ENCODE results near the gene SNX13. TPM values are rescaled to one million over a fixed set of nuclear protein-coding genes. Genes with fewer than 3 reads are reported as not detected.

The SNX13 gene
- total RNA-seq, 2 experiments from 2014 or later: 20.7 to 24.1 TPM

- Mint-ChIP-seq H3K27ac (peak overlapping the region; percentile 59), H3K27me3 (no peaks in the 10 kb centered on the region), H3K9me3 (no peaks in the 10 kb centered on the region), H3K4me3 (no peak overlapping the region), H3K36me3 (ENCODE audit: low read depth) (peaks cover 6% of the 10 kb centered on the region), H3K4me1 (ENCODE audit: low read depth) (peaks cover 70% of the 10 kb centered on the region)
- TF ChIP-seq, protein P1, sequence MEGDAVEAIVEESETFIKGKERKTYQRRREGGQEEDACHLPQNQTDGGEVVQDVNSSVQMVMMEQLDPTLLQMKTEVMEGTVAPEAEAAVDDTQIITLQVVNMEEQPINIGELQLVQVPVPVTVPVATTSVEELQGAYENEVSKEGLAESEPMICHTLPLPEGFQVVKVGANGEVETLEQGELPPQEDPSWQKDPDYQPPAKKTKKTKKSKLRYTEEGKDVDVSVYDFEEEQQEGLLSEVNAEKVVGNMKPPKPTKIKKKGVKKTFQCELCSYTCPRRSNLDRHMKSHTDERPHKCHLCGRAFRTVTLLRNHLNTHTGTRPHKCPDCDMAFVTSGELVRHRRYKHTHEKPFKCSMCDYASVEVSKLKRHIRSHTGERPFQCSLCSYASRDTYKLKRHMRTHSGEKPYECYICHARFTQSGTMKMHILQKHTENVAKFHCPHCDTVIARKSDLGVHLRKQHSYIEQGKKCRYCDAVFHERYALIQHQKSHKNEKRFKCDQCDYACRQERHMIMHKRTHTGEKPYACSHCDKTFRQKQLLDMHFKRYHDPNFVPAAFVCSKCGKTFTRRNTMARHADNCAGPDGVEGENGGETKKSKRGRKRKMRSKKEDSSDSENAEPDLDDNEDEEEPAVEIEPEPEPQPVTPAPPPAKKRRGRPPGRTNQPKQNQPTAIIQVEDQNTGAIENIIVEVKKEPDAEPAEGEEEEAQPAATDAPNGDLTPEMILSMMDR (IDR thresholded peaks at IDR 0.05): no peak
- DNase-seq: no peak
- no peak for ATAC-seq
- CTCF ChIA-PET: interaction anchor here (1.0 kb wide), 1 partner anchor 165 kb away, joined by 4 read pairs; no protein-coding TSS in a partner anchor
- POLR2A ChIA-PET: interaction anchor here (0.6 kb wide), 1 partner anchor 966 kb away, joined by 3 read pairs; no protein-coding TSS in a partner anchor
- intact Hi-C loops (cut with micrococcal nuclease): no loop called here
These were observed 5.6 kb downstream of the SNX13 start for GRCh38 chr7:17934612-17935240.

DNA sequence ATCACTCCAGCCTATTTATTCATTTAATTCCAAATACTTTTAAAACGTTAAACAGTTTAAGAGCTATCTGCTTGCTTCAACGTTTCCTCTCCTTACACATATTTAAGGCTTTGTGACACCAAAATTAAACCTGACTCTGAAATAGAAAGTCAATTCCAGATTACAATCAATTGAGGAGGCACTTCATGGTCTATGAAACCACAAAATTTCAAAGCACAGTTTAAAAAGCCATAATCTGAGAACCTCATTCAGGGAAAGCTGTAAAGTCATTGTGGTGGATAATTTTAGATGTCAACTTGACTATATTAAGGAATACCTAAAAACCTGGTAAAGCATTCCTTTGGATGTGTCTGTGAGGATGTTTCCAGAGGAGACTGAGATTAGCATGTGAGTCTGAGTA, 6.2 kb downstream of the SNX13 start:
- Mint-ChIP-seq H3K36me3 (ENCODE audit: low read depth) (peaks cover 6% of the 10 kb centered on the region), H3K27me3 (no peaks in the 10 kb centered on the region), H3K27ac (peak overlapping the region; percentile 59), H3K4me3 (peak overlapping the region; percentile 6), H3K9me3 (no peaks in the 10 kb centered on the region), H3K4me1 (ENCODE audit: low read depth) (peaks cover 74% of the 10 kb centered on the region)
- TF ChIP-seq, protein P1 (IDR thresholded peaks at IDR 0.05): no peak
- intact Hi-C loops (cut with micrococcal nuclease): no loop called here
- POLR2A ChIA-PET: interaction anchor here (1.0 kb wide), 1 partner anchor 13 kb away, joined by 3 read pairs; no protein-coding TSS in a partner anchor
- CTCF ChIA-PET: interaction anchor here (1.0 kb wide), 2 partner anchors 18 to 164 kb away, joined by 3 to 4 read pairs; no protein-coding TSS in a partner anchor
- DNase-seq: no peak
- ATAC-seq: peak; percentile 31

- TF ChIP-seq, protein P1 (IDR thresholded peaks at IDR 0.05): no peak
- no peak overlapping the region for H3K4me3 Mint-ChIP-seq
- no peaks in the 10 kb centered on the region for H3K9me3 Mint-ChIP-seq
- intact Hi-C loops (cut with micrococcal nuclease): no loop called here
- peaks cover 70% of the 10 kb centered on the region for H3K4me1 Mint-ChIP-seq (ENCODE audit: low read depth)
- no peak for ATAC-seq
- ChIA-PET CTCF (interaction anchor here (1.2 kb wide), 1 partner anchor 8 kb away, joined by 3 read pairs; no protein-coding TSS in a partner anchor), POLR2A (no interaction called here)
- peaks cover 6% of the 10 kb centered on the region for H3K36me3 Mint-ChIP-seq (ENCODE audit: low read depth)
- no peak overlapping the region for H3K27ac Mint-ChIP-seq
- no peak for DNase-seq
- no peaks in the 10 kb centered on the region for H3K27me3 Mint-ChIP-seq
These were observed 7.5 kb downstream of the SNX13 start for GRCh38 chr7:17932770-17933169.

DNA sequence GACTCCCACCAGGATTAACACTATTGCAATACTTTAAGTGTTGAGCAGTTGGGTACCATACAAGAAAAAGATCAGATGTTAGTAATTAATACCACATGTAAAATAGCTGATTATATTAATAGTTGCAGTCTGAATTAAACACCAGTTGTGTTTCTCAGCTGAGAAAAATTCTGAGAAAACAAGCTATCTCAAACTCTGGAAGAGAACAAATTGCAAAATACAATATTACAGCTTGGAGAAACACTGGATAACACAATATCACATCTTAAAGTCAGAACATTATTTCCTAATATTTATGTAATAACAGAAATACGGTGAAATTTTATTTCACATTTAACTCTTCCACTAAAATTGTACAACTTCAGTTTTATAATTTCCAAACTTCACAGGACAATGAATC, 9.2 kb downstream of the SNX13 start:
- DNase-seq (no peak), ATAC-seq (no peak)
- TF ChIP-seq, protein P1 (IDR thresholded peaks at IDR 0.05): no peak
- H3K4me1 Mint-ChIP-seq (ENCODE audit: low read depth): peaks cover 70% of the 10 kb centered on the region
- POLR2A ChIA-PET: no interaction called here
- CTCF ChIA-PET: no interaction called here
- no peaks in the 10 kb centered on the region for H3K9me3 Mint-ChIP-seq
- no peak overlapping the region for H3K4me3 Mint-ChIP-seq
- H3K27ac Mint-ChIP-seq: no peak overlapping the region
- intact Hi-C loops (cut with micrococcal nuclease): no loop called here
- H3K27me3 Mint-ChIP-seq: no peaks in the 10 kb centered on the region
- peaks cover 6% of the 10 kb centered on the region for H3K36me3 Mint-ChIP-seq (ENCODE audit: low read depth)

DNA sequence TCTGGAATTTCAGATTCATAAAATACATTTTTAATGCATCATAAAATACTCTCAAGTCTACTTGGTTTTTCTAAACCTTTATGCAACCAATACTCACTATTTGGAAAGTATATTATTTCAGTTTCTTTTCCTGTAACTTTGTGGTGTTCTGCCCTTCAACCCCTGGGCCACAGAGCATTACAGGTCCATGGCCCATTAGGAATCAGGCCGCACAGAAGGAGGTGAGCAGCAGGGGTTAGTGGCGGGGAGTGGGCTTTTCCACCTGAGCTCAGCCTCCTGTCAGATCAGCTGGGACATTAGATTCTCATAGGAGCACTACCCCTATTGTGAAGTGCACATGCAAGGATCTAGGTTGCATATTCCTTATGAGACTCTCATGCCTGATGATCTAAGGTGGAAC, 9.7 kb downstream of the SNX13 start:
- ChIA-PET CTCF (no interaction called here), POLR2A (no interaction called here)
- H3K27ac Mint-ChIP-seq: peak overlapping the region; percentile 47
- peaks cover 69% of the 10 kb centered on the region for H3K4me1 Mint-ChIP-seq (ENCODE audit: low read depth)
- DNase-seq: no peak
- intact Hi-C loops (cut with micrococcal nuclease): no loop called here
- no peaks in the 10 kb centered on the region for H3K27me3 Mint-ChIP-seq
- ATAC-seq: no peak
- H3K9me3 Mint-ChIP-seq: no peaks in the 10 kb centered on the region
- H3K4me3 Mint-ChIP-seq: no peak overlapping the region
- H3K36me3 Mint-ChIP-seq (ENCODE audit: low read depth): peaks cover 3% of the 10 kb centered on the region
- TF ChIP-seq, protein P1 (IDR thresholded peaks at IDR 0.05): no peak

Measured in activated CD8-positive, alpha-beta T cell treated with anti-CD3 and anti-CD28 coated beads for 36 hours (primary cell).